ENCODE results near the gene NUMBL. TPM values are rescaled to one million over a fixed set of nuclear protein-coding genes. Genes with fewer than 3 reads are reported as not detected.

Gene NUMBL
- total and polyA plus RNA-seq, 9 of the 15 experiments (the other 6 are each of a cell fraction or from before 2014, with no cell fraction given), result 0.39 to 38.6 (median 6.6) TPM

DNA sequence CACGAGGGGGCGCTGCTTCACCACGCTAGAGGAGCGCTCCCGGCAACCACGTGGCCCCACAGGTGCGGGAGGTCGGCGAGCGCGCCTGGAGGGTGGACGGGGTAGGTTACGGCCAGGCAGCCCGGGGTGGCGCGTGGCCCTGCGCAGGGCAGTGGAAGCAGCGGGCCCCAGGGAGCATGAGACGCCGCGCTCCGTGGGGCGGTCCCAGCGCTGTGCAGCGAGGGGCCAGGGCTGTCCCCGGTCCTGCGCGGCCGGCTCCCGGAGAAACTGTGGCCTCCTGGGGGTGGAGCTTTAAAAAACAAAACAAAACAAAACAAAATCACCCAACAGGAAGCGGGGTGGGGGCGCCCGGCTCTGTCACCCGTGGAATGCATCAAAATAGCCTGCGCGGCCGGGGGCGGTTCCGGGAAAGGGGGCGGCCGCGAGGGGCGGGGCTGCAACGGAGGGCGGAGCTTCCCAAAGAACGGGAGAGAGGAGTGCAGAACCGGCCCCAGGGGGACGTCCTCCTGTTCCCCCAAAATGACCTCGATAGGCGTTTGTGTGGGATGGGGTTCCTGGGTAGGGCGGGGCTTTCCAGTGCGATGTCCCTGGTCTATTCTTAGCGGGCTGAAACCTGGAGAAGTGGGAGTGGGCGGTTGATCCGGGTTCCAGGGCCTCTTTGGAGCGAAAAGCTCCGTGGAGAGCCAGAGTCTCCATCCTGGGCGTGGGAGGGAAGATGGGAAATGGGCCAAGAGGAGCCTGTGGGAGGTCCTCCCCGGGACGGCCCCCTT, 27.3 kb downstream of the NUMBL start (continued):
- TF ChIP-seq, protein P1, sequence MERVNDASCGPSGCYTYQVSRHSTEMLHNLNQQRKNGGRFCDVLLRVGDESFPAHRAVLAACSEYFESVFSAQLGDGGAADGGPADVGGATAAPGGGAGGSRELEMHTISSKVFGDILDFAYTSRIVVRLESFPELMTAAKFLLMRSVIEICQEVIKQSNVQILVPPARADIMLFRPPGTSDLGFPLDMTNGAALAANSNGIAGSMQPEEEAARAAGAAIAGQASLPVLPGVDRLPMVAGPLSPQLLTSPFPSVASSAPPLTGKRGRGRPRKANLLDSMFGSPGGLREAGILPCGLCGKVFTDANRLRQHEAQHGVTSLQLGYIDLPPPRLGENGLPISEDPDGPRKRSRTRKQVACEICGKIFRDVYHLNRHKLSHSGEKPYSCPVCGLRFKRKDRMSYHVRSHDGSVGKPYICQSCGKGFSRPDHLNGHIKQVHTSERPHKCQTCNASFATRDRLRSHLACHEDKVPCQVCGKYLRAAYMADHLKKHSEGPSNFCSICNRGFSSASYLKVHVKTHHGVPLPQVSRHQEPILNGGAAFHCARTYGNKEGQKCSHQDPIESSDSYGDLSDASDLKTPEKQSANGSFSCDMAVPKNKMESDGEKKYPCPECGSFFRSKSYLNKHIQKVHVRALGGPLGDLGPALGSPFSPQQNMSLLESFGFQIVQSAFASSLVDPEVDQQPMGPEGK (CRISPR knock-in tag; IDR thresholded peaks at IDR 0.05; ENCODE audit: borderline replicate concordance), result no peak
- TF ChIP-seq DIDO1 (tag; IDR thresholded peaks at IDR 0.05; ENCODE audit: low read depth) (no peak), BRCA1 (IDR thresholded peaks at IDR 0.05) (no peak), BRCA1 (CRISPR knock-in tag; IDR thresholded peaks at IDR 0.05) (no peak), DNMT1 (IDR thresholded peaks at IDR 0.05) (no peak), PCBP2 (IDR thresholded peaks at IDR 0.05; ENCODE audit: low read depth, low read length, poor library complexity, severe bottlenecking) (no peak), TCF7L2 (IDR thresholded peaks at IDR 0.05; ENCODE audit: low read depth, low read length) (no peak), KAT7 (CRISPR knock-in tag; IDR thresholded peaks at IDR 0.05; ENCODE audit: borderline replicate concordance) (0 out of 2 replicates have a peak, but pooled peaks have one; percentile 28), ZNF778 (CRISPR knock-in tag; IDR thresholded peaks at IDR 0.05) (no peak), TCF3 (CRISPR knock-in tag; IDR thresholded peaks at IDR 0.05) (peak; percentile 57), POLR3G (IDR thresholded peaks at IDR 0.05; ENCODE audit: extremely low read depth, insufficient read length, insufficient replicate concordance) (no peak), ZKSCAN3 (CRISPR knock-in tag; IDR thresholded peaks at IDR 0.05) (no peak), ETS2 (tag; IDR thresholded peaks at IDR 0.05; ENCODE audit: borderline replicate concordance, poor library complexity, severe bottlenecking) (no peak), PHF8 (IDR thresholded peaks at IDR 0.05; ENCODE audit: borderline replicate concordance, low read length) (peak; percentile 53; the same call in 1 of the 2 replicates), HNRNPUL1 (IDR thresholded peaks at IDR 0.05; ENCODE audit: low read length) (no peak), SRSF7 (optimal IDR thresholded peaks at IDR 0.05; ENCODE audit: low read depth, low read length) (no peak), LEF1 (IDR thresholded peaks at IDR 0.05) (no peak), SUPT5H (IDR thresholded peaks at IDR 0.05) (no peak), ZSCAN32 (CRISPR knock-in tag; IDR thresholded peaks at IDR 0.05) (no peak), ETV6 (IDR thresholded peaks at IDR 0.05; ENCODE audit: borderline replicate concordance in 1 of 2, low read depth in 2 of 2, low read length in 1 of 2) (no peak), ETV6 (CRISPR knock-in tag; IDR thresholded peaks at IDR 0.05; ENCODE audit: borderline replicate concordance) (no peak; the same call in 1 of the 2 replicates)
- TF ChIP-seq, protein P2, sequence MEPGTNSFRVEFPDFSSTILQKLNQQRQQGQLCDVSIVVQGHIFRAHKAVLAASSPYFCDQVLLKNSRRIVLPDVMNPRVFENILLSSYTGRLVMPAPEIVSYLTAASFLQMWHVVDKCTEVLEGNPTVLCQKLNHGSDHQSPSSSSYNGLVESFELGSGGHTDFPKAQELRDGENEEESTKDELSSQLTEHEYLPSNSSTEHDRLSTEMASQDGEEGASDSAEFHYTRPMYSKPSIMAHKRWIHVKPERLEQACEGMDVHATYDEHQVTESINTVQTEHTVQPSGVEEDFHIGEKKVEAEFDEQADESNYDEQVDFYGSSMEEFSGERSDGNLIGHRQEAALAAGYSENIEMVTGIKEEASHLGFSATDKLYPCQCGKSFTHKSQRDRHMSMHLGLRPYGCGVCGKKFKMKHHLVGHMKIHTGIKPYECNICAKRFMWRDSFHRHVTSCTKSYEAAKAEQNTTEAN (CRISPR knock-in tag; IDR thresholded peaks at IDR 0.05), result 0 out of 2 replicates have a peak, but pooled peaks have one; percentile 39
- TF ChIP-seq, protein P3, sequence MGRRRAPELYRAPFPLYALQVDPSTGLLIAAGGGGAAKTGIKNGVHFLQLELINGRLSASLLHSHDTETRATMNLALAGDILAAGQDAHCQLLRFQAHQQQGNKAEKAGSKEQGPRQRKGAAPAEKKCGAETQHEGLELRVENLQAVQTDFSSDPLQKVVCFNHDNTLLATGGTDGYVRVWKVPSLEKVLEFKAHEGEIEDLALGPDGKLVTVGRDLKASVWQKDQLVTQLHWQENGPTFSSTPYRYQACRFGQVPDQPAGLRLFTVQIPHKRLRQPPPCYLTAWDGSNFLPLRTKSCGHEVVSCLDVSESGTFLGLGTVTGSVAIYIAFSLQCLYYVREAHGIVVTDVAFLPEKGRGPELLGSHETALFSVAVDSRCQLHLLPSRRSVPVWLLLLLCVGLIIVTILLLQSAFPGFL (CRISPR knock-in tag; IDR thresholded peaks at IDR 0.05), result no peak
- TF ChIP-seq, protein P4, sequence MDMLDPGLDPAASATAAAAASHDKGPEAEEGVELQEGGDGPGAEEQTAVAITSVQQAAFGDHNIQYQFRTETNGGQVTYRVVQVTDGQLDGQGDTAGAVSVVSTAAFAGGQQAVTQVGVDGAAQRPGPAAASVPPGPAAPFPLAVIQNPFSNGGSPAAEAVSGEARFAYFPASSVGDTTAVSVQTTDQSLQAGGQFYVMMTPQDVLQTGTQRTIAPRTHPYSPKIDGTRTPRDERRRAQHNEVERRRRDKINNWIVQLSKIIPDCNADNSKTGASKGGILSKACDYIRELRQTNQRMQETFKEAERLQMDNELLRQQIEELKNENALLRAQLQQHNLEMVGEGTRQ (CRISPR knock-in tag; IDR thresholded peaks at IDR 0.05), result peak; percentile 96

Data from K562 (cell line).